ENCODE data around the gene MZF1.
A peak's percentile ranks its signal among the peaks of the same experiment; 100 is the strongest.
"Not testable (repeated sequence)": the region's sequence is repeated elsewhere in the genome, so short reads cannot be mapped to it uniquely, and the experiment has no call there.

The MZF1 gene

DNA sequence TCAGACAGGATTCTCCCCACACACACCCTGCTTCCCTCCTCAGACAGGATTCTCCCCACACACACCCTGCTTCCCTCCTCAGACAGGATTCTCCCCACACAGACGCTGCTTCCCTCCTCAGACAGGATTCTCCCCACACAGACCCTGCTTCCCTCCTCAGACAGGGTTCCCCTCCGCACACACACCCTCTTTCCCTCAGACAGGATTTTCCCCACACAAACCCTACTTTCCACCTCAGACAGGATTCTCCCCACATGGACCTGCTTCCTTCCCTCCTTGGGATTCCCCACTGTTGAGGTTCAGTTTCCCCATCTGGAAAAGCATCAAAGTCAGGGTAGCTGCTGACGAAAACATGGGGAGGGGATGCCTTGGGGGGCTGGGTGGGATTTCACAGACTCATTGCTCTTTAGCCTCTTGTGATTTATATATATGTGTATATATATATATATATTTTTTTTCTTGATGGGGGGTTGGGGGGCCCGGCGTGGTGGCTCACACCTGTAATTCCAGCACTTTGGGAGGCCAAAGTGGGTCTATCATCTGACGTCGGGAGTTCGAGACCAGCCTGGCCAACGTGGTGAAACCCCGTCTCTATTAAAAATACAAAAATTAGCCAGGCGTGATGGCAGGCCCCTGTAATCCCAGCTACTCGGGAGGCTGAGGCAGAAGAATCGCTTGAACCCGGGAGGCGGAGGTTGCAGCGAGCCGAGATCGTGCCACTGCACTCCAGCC is 30.3 kb downstream of the MZF1 start:
- not testable (repeated sequence) for DNase-seq (ENCODE audit: low read depth in 2 of 2)

DNA sequence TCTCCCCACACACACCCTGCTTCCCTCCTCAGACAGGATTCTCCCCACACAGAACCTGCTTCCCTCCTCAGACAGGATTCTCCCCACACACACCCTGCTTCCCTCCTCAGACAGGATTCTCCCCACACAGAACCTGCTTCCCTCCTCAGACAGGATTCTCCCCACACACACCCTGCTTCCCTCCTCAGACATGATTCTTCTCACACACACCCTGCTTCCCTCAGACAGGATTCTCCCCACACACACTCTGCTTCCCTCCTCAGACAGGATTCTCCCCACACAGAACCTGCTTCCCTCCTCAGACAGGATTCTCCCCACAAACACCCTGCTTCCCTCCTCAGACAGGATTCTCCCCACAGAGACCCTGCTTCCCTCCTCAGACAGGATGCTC is 34.0 kb downstream of the MZF1 start:
- not testable (repeated sequence) for DNase-seq (ENCODE audit: low read depth in 2 of 2)

DNA sequence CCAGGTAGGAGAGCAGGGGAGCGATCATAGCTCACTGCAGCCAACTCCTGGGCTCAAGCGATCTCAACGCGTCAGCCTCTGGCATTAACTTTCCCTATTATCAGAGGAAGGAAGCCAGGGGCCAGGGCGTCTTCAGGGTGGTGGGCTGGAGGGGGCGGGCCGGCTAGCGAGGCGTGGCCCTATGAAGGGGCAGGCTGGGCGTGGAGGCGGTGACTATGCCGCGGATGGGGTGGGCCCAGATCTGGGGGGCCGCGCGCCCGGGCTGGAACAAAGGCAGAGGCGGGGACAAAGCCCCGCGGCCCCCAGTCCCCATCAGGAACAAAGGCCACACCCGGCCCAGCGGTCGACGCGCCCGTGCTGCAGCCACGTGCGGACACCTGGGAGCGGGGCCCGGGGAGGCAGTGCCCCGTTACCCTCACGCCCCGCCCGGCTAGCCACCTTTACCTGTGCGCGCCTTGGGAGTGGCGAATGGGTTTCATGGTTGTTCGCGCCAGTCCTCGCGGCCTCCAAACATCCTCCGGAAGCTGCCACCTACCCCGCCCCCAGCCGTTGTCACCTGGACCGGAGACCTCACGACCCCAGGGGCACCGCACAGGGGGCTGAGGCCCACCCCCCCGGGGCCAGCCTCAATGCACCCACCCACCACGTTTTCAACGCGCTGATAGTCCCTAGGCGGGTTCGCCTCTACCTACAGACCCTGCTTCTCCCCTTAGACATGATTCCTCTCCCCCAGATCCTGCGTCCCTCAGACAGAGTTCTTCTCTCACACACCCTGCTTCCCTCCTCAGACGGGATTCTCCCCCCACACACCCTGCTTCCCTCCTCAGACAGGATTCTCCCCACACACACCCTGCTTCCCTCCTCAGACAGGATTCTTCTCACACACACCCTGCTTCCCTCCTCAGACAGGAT is 34.6 kb downstream of the MZF1 start:
- DNase-seq (ENCODE audit: low read depth in 2 of 2): no peak

DNA sequence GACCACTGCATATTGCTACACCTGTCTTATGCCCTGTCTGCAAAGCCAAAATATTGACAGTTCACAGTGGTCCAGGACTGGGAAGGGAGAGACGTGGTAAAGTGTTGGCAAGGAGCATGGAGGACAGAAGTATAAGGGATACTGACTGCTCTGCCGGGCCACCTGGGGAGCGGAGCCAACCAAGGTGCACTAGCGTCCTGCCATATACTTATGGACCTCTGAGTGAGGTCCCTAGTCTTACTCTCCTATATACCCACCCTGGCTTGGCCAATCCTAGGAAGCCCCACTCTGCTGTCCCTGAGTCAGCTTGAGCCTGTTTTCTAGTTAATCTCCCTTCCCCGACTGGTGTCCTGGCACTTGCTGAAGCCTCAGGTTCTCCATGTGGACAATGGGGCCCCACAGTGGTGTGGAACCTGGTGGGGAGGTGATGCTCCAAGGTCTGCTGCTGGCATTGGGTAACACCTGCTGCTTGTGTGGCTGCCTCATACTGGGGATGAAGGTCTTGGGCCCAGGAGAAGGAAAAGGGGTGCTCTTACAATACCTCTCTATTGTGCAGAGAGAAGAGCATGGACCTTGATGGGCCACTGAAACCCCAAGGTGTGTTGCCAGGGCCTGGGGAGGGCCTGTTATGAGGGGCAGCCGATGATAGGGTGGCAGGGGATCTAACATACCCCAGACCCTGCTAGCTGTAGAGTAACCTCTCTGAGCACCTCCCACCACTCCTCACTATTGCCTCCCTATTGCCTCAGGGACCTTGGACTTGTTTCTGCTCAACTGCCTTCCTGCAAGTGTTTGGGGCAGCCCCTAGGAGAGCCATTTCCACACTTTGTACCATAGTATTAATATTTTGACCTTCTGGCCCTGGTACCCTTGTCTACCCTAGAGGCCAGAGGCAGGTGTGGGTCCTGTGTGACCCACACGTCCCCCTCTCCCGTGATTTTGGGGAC is 36.0 kb downstream of the MZF1 start:
- no peak for DNase-seq (ENCODE audit: low read depth in 2 of 2)

DNA sequence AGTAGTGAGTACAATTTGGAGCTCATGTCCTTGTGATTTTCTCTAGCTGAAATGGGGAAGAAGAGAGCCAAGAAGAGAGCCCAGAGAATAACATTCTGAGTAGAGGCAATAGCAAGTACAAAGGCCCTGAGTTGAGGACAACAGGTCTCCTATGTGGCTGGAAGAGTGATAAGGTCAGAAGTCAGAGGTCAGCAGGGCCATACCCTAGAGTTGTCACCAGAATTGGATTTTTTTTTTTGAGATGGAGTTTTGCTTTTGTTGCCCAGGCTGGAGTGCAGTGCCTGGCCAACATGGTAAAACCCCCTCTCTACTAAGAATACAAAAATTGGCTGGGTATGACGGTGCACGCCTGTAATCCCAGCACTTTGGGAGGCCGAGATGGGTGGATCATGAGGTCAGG is 37.3 kb downstream of the MZF1 start:
- DNase-seq (ENCODE audit: low read depth in 2 of 2): no peak

DNA sequence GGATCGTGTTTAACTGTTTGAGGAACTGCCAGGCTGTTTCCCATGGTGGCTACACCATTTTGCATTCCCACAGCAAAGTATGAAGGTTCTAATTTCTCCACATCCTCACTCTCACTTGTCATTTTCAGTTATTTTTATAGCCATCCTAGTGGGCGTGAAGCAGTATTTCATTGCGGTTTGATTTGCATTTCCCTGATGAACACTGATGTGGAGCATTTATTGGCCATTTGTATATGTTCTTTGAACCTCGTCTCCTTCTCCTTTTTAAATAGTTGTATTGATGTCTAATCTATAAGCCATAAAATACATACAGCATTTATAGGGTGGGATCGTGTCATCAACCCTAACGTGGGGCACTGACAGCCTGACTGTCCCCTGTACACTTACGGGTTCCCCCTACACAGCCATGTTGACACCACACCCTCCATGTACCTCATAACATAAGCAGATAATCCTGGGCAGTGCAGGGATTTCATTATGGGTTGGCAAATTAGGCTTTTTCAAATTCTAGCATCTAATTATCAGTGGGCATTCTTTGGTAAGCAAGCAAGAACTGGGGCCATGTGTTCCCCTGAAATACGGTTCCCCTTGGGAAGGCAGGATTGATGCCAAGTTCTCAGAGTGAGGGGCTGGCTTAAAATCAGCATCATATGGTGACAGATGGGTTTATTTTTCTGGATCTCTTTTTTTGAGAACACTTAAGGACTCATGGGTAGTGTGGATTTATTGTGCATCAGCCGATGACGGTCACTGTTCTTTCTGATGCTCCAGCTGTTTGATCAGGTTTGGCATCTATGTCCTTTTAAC is 41.9 kb downstream of the MZF1 start:
- DNase-seq (ENCODE audit: low read depth in 2 of 2): no peak

DNA sequence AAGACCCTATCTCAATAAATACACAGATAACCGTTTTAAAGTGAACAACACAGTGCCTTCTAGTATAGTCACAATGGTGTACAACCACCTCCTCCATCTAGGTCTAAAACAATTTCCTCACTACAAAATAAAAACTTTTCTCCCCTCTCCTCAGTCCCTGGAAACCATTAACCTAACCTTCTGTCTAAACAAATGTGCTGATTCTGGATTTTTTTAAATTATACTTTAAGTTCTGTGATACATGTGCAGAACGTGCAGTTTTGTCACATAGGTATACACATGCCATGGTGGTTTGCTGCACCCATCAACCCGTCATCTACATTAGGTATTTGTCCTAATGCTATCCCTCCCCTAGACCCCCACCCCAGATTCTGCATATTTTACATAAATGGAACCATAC is 43.7 kb downstream of the MZF1 start:
- no peak for DNase-seq (ENCODE audit: low read depth in 2 of 2)

DNA sequence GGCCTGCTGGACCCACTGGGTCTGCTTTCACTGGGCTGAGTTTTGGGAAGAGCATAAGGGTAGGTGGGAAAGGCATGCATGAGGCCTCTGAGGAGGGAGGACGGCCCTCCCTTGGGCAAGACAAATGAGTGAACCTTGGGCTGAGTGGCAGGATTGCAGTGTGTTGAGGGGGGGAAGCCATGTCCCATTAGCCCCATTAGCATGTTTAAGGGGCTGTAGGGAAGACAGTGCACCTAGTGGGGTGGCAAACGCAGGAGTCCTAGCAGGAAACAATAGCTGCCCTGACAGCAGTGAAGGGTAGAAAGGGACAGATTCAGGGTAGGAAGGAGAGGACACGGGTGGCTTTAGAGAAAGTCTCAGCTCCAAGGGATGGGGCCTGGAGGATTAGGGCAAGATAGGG is 50.4 kb downstream of the MZF1 start:
- no peak for DNase-seq (ENCODE audit: low read depth in 2 of 2)

DNA sequence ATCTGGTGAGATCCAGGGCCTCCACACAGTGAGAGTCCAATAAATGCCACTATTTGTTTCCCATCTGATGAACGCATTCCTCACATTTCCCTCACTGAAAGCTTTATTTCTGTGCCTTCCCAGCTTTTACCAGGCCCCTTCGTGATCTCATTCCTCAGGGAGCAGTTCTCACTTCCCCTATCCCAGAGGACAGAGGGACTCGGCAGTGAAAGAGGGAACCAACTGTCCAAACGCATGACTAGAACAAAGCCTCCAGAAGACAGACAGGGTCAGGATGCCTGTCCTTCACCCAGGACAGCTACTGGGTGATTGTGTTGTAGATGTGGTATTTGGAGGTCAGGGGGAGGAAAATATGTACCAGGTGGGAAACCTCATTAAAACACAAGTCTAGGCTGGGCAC is 51.5 kb downstream of the MZF1 start:
- no peak for DNase-seq (ENCODE audit: low read depth in 2 of 2)

DNA sequence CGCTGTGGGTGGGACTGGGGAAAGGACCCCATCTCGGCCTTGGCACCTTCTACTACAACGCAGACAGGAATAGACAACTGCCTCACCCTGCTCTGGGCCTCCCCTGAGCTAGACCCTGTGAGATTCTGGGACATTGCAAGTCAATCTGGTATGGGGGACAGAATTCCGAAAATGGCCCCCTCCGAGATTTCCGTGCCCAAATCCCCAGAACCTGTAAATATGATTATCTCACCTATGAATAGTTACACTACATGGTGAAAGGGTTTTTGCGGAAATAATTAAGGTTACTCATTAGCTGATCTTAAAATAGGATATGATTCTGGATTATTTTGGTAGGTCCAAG is 52.9 kb downstream of the MZF1 start:
- DNase-seq (ENCODE audit: low read depth in 2 of 2): no peak

DNA sequence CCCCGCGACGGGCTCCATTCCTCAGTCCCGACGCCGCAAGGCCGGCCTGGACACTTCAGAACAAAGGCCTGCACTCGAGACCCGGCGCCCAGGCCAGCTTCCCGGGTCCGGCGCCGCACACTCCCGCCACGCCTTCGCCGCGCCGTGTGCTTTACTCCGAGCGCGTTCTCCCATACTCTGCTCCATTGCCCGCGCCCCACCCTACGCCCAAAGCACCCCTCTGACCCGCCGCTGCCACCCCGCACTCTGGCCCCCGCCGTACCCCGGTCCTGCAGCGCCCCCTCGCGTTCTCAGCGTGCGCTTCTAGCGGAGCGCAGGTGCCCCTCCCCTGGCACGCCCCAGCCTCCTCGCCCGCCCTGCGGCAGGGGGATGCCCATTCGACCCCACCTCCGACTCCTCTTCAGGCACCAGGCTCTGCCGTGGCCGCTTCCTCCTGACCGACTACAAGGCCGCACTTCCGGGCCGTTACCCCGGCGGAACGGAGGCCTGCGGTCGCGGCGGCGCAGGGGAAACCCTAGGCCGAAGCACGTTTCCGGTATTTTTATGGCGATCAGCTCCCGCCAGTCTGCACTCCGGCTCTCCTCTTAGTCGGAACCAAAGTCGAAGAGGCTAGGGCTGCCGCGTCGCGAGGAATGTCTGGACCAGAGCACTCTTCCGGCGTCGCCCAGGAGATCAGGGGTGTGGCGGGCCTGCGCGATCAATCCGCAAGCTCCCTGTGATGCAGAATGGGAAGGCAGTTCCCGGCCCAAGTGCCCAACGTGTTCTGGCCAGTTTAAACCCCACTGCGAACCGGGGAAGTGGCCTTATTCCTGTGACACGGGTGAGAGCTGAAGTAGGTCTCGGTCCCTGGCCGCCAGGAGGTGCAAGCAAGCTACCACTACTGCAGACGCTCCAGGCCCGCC is 53.5 kb downstream of the MZF1 start, which contains the start of gene ZBTB45:
ZBTB45 (minus strand) TSS at position 456 of the 902 bp plus-strand sequence. CDS start 2,137 bp downstream, outside the sequence.
- DNase-seq (ENCODE audit: low read depth in 2 of 2): peak; percentile 70 to 74

DNA sequence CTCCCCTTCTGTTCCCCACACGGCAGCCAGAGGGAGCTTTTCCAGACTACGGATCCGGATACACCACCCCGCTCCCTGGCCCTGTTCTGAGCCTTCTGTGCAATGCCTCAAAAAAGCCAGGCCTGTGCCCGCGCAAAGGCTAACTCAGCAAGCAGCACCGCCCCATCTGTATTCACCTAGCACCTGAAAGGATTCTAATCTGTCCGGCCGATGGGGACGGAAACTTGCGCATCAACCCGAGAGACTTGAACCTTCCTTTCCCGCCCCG is 54.1 kb downstream of the MZF1 start:
- DNase-seq (ENCODE audit: low read depth in 2 of 2): no peak

DNA sequence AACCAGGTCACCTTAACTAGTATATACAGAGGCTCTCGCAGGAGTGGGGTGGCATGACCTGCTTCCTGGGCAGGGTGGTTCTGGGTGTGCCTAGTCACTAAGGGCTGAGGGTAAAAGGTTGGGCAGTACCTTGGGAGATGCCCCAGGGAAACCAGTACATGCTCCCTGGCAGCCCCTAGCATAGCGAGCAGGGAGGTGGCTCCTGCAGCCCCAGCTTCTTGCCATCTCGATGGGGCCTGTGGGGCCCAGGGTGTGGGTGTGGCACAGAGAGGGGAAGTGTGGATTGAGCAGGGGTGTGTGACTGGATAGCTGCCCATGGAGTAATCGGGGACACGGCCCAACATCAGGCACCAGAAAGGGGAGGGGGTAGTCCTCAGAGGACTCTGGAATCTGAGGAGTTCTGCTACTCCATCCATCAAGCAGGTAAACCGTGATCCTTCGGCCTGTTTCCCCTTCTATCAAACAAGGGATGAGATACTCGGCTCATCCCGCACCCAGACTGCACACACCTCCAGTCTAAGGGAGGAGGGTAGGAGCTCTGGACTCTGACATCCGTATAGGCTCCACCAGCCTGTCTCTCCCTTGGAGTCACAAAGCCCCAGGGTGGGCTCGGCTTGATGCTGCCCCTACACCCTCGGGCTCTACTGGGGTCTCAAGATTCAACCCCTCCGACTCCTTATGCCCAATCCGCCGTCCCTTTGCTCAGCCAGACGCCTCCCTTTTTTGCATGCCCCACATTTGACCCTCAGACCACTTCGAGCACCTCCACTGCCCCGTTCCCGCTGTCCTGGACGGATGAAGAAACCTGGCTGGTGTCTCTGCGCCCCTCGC is 54.7 kb downstream of the MZF1 start:
- no peak for DNase-seq (ENCODE audit: low read depth in 2 of 2)

DNA sequence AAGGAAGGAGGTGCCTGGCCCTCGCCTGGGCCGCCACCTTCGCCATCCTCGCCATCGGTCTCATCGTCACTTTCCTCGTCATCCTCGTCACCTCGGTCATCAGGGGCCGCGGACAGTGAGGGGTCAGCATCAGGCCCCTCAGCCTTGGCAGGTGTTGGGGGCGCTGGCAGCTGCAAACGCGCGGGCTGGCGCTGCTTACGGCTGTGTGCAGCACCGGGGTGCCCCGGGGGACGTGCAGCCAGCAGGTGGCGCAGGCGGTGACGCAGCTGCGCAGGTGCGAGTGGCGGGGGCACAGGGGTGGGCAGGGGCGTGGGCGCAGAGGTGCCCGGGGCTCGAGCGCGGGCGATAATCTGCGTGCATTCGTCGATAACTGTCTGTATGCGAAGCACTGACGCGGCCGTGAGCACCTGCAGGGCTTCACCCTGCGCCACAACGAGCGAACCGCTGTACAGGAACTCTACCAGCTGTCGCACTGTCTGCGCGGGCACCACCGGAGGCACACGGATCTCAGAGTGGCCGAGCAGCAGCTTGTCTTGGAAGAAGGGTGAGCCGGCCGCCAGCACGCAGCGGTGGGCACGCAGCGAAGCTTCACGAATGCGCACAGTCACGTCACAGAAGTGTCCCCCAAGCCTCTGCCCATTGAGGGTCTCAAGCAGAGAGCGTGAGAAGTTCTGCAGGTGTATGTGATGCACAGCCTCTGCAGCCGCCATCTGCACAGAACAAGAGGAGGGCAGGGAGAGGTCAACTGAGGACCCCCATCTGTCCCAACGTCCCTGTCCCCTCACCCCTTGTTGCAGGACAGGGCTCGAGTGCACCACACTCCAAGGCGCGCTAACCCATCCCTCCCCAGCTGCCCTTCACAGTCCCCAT is 55.9 kb downstream of the MZF1 start:
- no peak for DNase-seq (ENCODE audit: low read depth in 2 of 2)

DNA sequence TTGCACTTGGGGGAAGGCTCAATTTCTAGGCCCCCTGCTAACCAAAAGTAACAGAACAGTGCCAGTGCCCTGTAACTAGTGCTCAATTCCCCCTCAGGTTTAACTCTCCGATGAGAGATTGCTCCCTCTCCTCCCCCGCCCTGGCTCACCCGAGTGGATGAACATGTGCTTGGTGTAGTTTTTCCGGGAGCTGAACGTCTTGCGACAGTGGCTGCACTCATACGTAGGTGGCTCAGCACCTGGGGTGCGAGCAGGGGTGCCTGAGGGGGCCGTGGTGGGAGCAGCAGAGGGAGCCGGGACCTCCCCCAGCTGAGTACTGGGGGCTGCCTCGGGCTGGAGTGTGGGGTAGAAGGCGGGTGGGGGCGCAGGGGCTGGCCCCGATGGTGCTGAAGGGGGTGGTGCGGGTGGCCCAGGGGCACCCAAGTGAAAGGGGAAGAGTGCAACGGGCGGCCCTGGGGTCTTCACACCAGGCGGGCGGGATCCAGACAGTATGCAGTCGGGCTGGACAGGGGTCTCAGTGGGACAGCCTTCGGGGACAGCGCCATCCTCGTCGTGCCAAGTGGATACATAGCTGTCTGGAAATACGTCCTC is 56.8 kb downstream of the MZF1 start:
- DNase-seq (ENCODE audit: low read depth in 2 of 2): no peak

DNA sequence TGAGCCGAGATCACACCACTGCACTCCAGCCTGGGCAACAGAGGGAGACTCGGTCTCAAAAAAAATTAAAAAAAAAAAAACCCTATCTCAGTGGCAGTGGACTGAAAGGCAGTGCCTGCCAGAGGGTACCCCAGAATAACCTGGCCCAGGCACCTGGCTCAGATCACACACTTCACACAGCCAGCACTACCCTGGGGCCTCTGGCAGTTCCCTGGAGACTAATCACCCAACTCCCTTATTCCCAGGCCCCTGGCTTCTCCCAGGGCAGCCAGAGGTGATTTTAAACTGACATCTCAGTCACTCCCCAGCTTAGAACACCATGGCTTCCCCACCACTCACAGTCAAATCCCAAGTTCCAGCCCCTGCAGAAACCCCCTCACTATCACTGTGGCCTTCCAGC is 57.9 kb downstream of the MZF1 start:
- DNase-seq (ENCODE audit: low read depth in 2 of 2): no peak

DNA sequence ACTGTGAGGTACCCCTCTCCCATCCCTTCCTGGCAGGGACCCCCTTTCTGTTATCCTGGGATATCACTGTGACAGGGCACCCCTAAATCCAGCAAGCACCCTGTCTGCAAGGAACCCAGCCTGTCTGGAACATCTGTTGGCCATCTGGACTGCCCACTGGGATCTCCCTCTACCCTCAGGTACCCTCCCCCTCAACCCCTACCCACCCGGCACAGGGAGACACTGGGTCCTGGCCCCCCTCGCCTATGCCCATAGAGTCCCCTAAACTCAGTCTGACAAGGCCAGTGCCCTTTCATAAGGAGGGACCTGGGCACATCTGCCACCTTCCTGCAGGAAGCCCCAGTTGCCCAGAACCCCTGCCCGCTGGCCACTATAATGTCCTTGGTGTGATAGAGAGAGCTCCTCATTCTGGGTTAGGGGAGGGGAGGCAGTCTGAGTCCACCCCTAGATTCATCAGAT is 58.5 kb downstream of the MZF1 start:
- DNase-seq (ENCODE audit: low read depth in 2 of 2): no peak
